GM21723 (cell line): ENCODE results near the gene C16orf78.

ENCODE experiments used
- ATAC-seq: cut with Tn5 transposase; IDR thresholded peaks from one replicate; pipeline ENCODE4 v1.9.1; 2021; ENCODE audit warnings: mild to moderate bottlenecking, moderate library complexity; ENCODE audit not compliant: unreplicated experiment

The C16orf78 gene

GRCh38 chr16:49373504-49373903 lies at the start of gene C16orf78:
C16orf78 (plus strand) TSS chr16:49373804; CDS start chr16:49373940, 136 bp downstream.
- no peak for ATAC-seq

- no peak for ATAC-seq
Observed at GRCh38 chr16:49324703-49325102, 48.9 kb upstream of the C16orf78 start.

- no peak for ATAC-seq
Observed at GRCh38 chr16:49327466-49327865, 46.1 kb upstream of the C16orf78 start.

GRCh38 chr16:49328325-49328724 lies 45.3 kb upstream of the C16orf78 start:
- no peak for ATAC-seq

GRCh38 chr16:49330562-49331201 lies 42.9 kb upstream of the C16orf78 start:
- no peak for ATAC-seq

- no peak for ATAC-seq
Observed at GRCh38 chr16:49332589-49333258, 40.9 kb upstream of the C16orf78 start.

- ATAC-seq, result no peak
Observed at GRCh38 chr16:49333259-49333597, 40.4 kb upstream of the C16orf78 start.

- no peak for ATAC-seq
Observed at GRCh38 chr16:49335828-49336227, 37.8 kb upstream of the C16orf78 start.

GRCh38 chr16:49336581-49336980 lies 37.0 kb upstream of the C16orf78 start:
- no peak for ATAC-seq

GRCh38 chr16:49337814-49338350 lies 35.7 kb upstream of the C16orf78 start:
- no peak for ATAC-seq

GRCh38 chr16:49338611-49339265 lies 34.9 kb upstream of the C16orf78 start:
- ATAC-seq, result no peak

GRCh38 chr16:49340466-49340865 lies 33.1 kb upstream of the C16orf78 start:
- ATAC-seq, result no peak

- ATAC-seq, result no peak
Observed at GRCh38 chr16:49341706-49342105, 31.9 kb upstream of the C16orf78 start.

GRCh38 chr16:49342336-49343265 lies 31.0 kb upstream of the C16orf78 start:
- no peak for ATAC-seq

- no peak for ATAC-seq
Observed at GRCh38 chr16:49343291-49343690, 30.3 kb upstream of the C16orf78 start.

- ATAC-seq, result no peak
Observed at GRCh38 chr16:49344401-49344800, 29.2 kb upstream of the C16orf78 start.

- no peak for ATAC-seq
Observed at GRCh38 chr16:49345829-49346228, 27.8 kb upstream of the C16orf78 start.

- no peak for ATAC-seq
Observed at GRCh38 chr16:49346459-49346858, 27.1 kb upstream of the C16orf78 start.

GRCh38 chr16:49347476-49347875 lies 26.1 kb upstream of the C16orf78 start:
- ATAC-seq, result no peak

GRCh38 chr16:49348408-49349176 lies 25.0 kb upstream of the C16orf78 start:
- no peak for ATAC-seq
